Heart right ventricle (tissue), 16 donors: ENCODE results near the gene NCKAP1. TPM values are rescaled to one million over a fixed set of nuclear protein-coding genes. Genes with fewer than 3 reads are reported as not detected.

Experiments used
- ATAC-seq, 8 donors: fragments of 200-7000 bp; cut with Tn5 transposase; one replicate each; pipeline ENCODE4 v1.9.1; 2020; ENCODE audit warnings: mild to moderate bottlenecking in 8 of 8, moderate library complexity in 8 of 8, moderate number of reproducible peaks in 1 of 8
- DNase-seq, 2 donors: peaks; one replicate each; pipeline ENCODE4 v3.0.0-alpha.2; 2020
- H3K27ac ChIP-seq, 10 donors: fragments of 200-600 bp; sonication (generic) in 2 of 10; one replicate each; pipeline versions ENCODE4 v1.5.0 to v1.8.0; 2020 to 2022; ENCODE audit warnings: mild to moderate bottlenecking in 3 of 10
- H3K27me3 ChIP-seq, 7 donors: fragments of 200-600 bp; one replicate each; pipeline ENCODE4 v1.8.0; 2021 to 2022; ENCODE audit warnings: mild to moderate bottlenecking in 2 of 7
- H3K36me3 ChIP-seq, 9 donors: fragments of 200-600 bp; sonication (generic) in 1 of 9; one replicate each; pipeline versions ENCODE4 v1.5.0 to v1.8.0; 2020 to 2022; ENCODE audit warnings: mild to moderate bottlenecking in 2 of 9
- H3K4me1 ChIP-seq, 9 donors: fragments of 200-600 bp; sonication (generic) in 1 of 9; one replicate each; pipeline versions ENCODE4 v1.5.0 to v1.8.0; 2020 to 2022; ENCODE audit warnings: mild to moderate bottlenecking in 4 of 9
- H3K4me3 ChIP-seq, 10 donors: fragments of 200-600 bp; sonication (generic) in 2 of 10; one replicate each; pipeline versions ENCODE4 v1.5.0 to v1.8.0; 2020 to 2022; ENCODE audit warnings: mild to moderate bottlenecking in 7 of 10, moderate library complexity in 2 of 10
- H3K9me3 ChIP-seq, 11 donors: fragments of 200-600 bp in 10 of 11; sonication (generic) in 2 of 11; one replicate each; pipeline versions ENCODE4 v1.5.0 to v1.8.0; 2013 to 2022; ENCODE audit warnings: mild to moderate bottlenecking in 2 of 11, control low read depth in 1 of 11, moderate library complexity in 1 of 11
- WGBS, 2 donors: extraction: QIAGEN DNeasy Blood & Tissue Kit; methylation state at CpG; one replicate each; pipeline ENCODE4 v1.1.7; 2013; ENCODE audit warnings: inconsistent platforms in 1 of 2; 5-methylcytosine and 5-hydroxymethylcytosine counted together
- intact Hi-C, 10 donors: fragments of 100-400 bp; cut with DNase I; formaldehyde crosslinking; loops; one replicate each; pipeline versions ENCODE4 v1.11.1 to v1.14.2; 2022
- polyA plus RNA-seq, 2 donors: library from polyadenylated mRNA; stranded (reverse); fragments of 200-250 nt; gene quantifications; one replicate each; pipeline ENCODE4 v1.2.3, GENCODE V29; 2013
- total RNA-seq, 10 donors: library from RNA; stranded (reverse); fragmentation: NEBNext Ultra II Directional in 3 of 10; extraction: Animal tissue kit (Norgen Biotek cat#: 25700) in 3 of 10; gene quantifications; one replicate each; pipeline versions ENCODE4 v1.2.1 to v1.2.4, GENCODE V29; 2021 to 2023
- TF ChIP-seq, protein P1 (sequence below), 9 donors: fragments of 200-600 bp; sonication (generic) in 2 of 9; IDR thresholded peaks; one replicate each; pipeline versions ENCODE4 v1.5.0 to v1.8.0; 2021 to 2022; ENCODE audit warnings: antibody characterized with exemption in 9 of 9, mild to moderate bottlenecking in 5 of 9, moderate library complexity in 1 of 9
- donor health status: Arrhythmogenic right ventricular cardiomyopathy.
- donor health status: ischemic (EF 13 %, LVEDD 7.1; RV severe dilation, severe dysfunction).
- donor health status: healthy with polysubstance abuse.
- donor health status: DM: no; HTN: yes; CAD: no.
- donor health status: DM: no; HTN: no; CAD: no.
- donor health status: ischemic (EF 25% LVEDD 6.9; RV normal size, moderate dysfunction).
- donor health status: ischemic (EF 25% LVEDD 5.7; RV mildly dilated, moderate dysfunction).
- donor health status: healthy.
- donor health status: DM: yes; HTN: yes; CAD: no.
- donor health status: Ischemic cardiomyopathy.
- donor health status: ischemic (EF 35%, LVEDD 5.7; RV mildly dilated, moderate dysfunction).
- donor health status: nonischemic (EF 11% LVEDD 7.7; RV severe dilation, severe dysfunction).
- donor health status: DM: yes; HTN: yes; CAD: no.
- donor health status: PGD.
- donor health status: ischemic (EF 29% LVEDD 5.4; RV normal size, mild dysfunction).
- donor health status: nonischemic (EF 23%, LVEDD 6.1; RV moderate dilation, normal function).

Gene NCKAP1
- total and polyA plus RNA-seq, 12 donors: 35.3 to 153 (median 124) TPM

GRCh38 chr2:183035298-183035953, 2.8 kb downstream of the NCKAP1 start:
- no peaks in the 10 kb centered on the region for H3K9me3 ChIP-seq
- ATAC-seq: no peak
- peak overlapping the region in 7 of 10 donors; percentile 95 to 99 (median 99) for H3K27ac ChIP-seq
- TF ChIP-seq, protein P1, sequence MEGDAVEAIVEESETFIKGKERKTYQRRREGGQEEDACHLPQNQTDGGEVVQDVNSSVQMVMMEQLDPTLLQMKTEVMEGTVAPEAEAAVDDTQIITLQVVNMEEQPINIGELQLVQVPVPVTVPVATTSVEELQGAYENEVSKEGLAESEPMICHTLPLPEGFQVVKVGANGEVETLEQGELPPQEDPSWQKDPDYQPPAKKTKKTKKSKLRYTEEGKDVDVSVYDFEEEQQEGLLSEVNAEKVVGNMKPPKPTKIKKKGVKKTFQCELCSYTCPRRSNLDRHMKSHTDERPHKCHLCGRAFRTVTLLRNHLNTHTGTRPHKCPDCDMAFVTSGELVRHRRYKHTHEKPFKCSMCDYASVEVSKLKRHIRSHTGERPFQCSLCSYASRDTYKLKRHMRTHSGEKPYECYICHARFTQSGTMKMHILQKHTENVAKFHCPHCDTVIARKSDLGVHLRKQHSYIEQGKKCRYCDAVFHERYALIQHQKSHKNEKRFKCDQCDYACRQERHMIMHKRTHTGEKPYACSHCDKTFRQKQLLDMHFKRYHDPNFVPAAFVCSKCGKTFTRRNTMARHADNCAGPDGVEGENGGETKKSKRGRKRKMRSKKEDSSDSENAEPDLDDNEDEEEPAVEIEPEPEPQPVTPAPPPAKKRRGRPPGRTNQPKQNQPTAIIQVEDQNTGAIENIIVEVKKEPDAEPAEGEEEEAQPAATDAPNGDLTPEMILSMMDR (IDR thresholded peaks at IDR 0.05): no peak
- WGBS, 2 donors: 46 to 49% methylated on average over 2 of the region's 2 CpGs
- peak overlapping the region in 8 of 10 donors; percentile 10 to 87 (median 80) for H3K4me3 ChIP-seq
- DNase-seq: no peak
- H3K4me1 ChIP-seq: peaks cover 2 to 75% (median 67%) of the 10 kb centered on the region in 9 donors
- intact Hi-C loops: loop anchor here in 4 of 10 donors (5.0 to 10.0 kb wide), 3 partner anchors 33 to 53 kb away; no protein-coding TSS in a partner anchor
- peaks cover 0 to 94% (median 0%) of the 10 kb centered on the region in 7 donors for H3K27me3 ChIP-seq
- no peaks in the 10 kb centered on the region for H3K36me3 ChIP-seq

- H3K27ac ChIP-seq: peak overlapping the region in 3 of 10 donors; percentile 99
Measured at GRCh38 chr2:183034806-183035205, 3.5 kb downstream of the NCKAP1 start.

GRCh38 chr2:183033951-183034350, 4.3 kb downstream of the NCKAP1 start:
- Histone ChIP-seq H3K4me1 (peaks cover 2 to 84% (median 77%) of the 10 kb centered on the region in 9 donors), H3K36me3 (no peaks in the 10 kb centered on the region), H3K9me3 (no peaks in the 10 kb centered on the region), H3K4me3 (no peak overlapping the region), H3K27ac (peak overlapping the region in 1 of 10 donors; percentile 17), H3K27me3 (peaks cover 0 to 94% (median 0%) of the 10 kb centered on the region in 7 donors)
- ATAC-seq: no peak
- WGBS, 2 donors: 66 to 79% methylated on average over 1 of the region's 1 CpG
- no peak for DNase-seq
- TF ChIP-seq, protein P1 (IDR thresholded peaks at IDR 0.05): no peak
- intact Hi-C loops: loop anchor here in 3 of 10 donors (5.0 to 10.0 kb wide), 2 partner anchors 37 to 49 kb away; no protein-coding TSS in a partner anchor

More at GRCh38 chr2:183034806-183035205, 3.5 kb downstream of the NCKAP1 start:
- peak overlapping the region in 1 of 10 donors; percentile 82 for H3K4me3 ChIP-seq
- ATAC-seq (no peak), DNase-seq (no peak)
- H3K36me3 ChIP-seq: no peaks in the 10 kb centered on the region
- intact Hi-C loops: loop anchor here in 5 of 10 donors (5.0 to 10.0 kb wide), 4 partner anchors 33 to 53 kb away; no protein-coding TSS in a partner anchor
- TF ChIP-seq, protein P1 (IDR thresholded peaks at IDR 0.05): no peak
- peaks cover 0 to 94% (median 0%) of the 10 kb centered on the region in 7 donors for H3K27me3 ChIP-seq
- H3K4me1 ChIP-seq: peaks cover 2 to 81% (median 74%) of the 10 kb centered on the region in 9 donors
- 97 to 100% methylated on average over 1 of the region's 1 CpG for WGBS, 2 donors
- H3K9me3 ChIP-seq: no peaks in the 10 kb centered on the region

DNA sequence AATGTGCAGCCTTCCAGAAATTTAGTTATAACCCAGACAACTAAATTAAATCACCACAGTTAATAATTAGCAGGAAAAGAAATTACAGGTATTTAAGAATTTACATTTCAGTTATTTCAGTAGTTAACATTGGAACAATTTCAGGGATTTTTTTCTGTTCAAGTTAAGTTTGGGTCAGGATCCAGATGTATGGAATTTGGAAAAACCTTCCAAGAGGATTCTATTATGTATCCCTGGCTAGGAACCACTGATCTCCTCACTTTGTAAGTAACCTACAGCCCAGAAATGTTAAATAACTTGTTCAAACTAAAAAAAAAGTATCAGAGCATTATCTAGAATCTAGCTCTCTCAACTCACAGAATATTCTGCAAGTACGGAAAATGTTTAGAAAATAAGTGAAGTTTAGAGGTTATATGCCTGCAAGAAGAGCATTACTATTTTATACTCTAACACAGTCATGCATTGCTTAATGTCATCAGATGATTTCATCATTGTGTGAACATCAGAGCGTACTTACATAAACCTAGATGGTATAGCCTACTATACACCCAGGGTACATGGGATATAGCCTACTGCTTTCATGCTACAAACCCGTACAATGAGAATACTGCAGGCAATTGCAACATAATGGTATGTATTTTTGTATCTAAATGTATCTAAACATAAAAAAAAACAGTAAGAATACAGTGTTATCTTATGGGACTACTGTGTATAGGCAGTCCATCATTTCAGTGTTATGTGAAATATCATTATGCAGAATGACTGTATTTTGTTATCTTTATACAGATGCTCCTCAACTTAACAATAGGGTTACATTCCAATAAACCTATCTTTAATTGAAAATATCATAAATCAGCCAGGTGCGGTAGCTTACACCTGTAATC, 6.1 kb downstream of the NCKAP1 start:
- intact Hi-C loops: loop anchor here in 3 of 10 donors (5.0 to 10.0 kb wide), 2 partner anchors 35 to 47 kb away; no protein-coding TSS in a partner anchor
- peak in 1 of 8 donors; percentile 10 for ATAC-seq
- Histone ChIP-seq H3K4me3 (no peak overlapping the region), H3K4me1 (peaks cover 2 to 97% (median 71%) of the 10 kb centered on the region in 9 donors), H3K9me3 (no peaks in the 10 kb centered on the region), H3K36me3 (no peaks in the 10 kb centered on the region), H3K27ac (peak overlapping the region in 4 of 10 donors; percentile 5 to 62 (median 26)), H3K27me3 (peaks cover 0 to 91% (median 0%) of the 10 kb centered on the region in 7 donors)
- TF ChIP-seq, protein P1 (IDR thresholded peaks at IDR 0.05): no peak
- 88 to 91% methylated on average over 4 of the region's 4 CpGs for WGBS, 2 donors
- no peak for DNase-seq
